ENCODE data around the gene SNX1.

Gene SNX1

DNA sequence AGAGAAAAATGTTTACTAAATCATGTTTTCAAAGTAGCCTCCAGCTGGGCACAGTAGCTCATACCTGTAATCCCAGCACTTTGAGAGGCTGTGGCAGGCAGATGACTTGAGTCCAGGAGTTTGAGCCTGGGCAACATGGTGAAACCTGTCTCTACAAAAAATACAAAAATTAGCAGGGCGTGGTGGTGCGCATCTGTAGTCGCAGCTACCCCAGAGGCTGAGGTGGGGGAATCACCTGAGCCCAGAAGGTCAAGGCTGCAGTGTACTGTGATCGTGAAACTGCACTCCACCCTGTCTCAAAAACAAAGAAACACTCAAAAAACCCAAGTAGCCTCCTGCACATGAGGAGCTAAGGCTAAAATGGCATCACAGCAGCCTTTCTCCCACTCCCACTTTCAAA, 68.7 kb downstream of the SNX1 start:
- ATAC-seq = no peak
- TF ChIP-seq, protein P1, sequence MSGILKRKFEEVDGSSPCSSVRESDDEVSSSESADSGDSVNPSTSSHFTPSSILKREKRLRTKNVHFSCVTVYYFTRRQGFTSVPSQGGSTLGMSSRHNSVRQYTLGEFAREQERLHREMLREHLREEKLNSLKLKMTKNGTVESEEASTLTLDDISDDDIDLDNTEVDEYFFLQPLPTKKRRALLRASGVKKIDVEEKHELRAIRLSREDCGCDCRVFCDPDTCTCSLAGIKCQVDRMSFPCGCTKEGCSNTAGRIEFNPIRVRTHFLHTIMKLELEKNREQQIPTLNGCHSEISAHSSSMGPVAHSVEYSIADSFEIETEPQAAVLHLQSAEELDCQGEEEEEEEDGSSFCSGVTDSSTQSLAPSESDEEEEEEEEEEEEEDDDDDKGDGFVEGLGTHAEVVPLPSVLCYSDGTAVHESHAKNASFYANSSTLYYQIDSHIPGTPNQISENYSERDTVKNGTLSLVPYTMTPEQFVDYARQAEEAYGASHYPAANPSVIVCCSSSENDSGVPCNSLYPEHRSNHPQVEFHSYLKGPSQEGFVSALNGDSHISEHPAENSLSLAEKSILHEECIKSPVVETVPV (CRISPR knock-in tag; IDR thresholded peaks at IDR 0.05) = no peak
- TF ChIP-seq, protein P2, sequence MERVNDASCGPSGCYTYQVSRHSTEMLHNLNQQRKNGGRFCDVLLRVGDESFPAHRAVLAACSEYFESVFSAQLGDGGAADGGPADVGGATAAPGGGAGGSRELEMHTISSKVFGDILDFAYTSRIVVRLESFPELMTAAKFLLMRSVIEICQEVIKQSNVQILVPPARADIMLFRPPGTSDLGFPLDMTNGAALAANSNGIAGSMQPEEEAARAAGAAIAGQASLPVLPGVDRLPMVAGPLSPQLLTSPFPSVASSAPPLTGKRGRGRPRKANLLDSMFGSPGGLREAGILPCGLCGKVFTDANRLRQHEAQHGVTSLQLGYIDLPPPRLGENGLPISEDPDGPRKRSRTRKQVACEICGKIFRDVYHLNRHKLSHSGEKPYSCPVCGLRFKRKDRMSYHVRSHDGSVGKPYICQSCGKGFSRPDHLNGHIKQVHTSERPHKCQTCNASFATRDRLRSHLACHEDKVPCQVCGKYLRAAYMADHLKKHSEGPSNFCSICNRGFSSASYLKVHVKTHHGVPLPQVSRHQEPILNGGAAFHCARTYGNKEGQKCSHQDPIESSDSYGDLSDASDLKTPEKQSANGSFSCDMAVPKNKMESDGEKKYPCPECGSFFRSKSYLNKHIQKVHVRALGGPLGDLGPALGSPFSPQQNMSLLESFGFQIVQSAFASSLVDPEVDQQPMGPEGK (CRISPR knock-in tag; IDR thresholded peaks at IDR 0.05; ENCODE audit: borderline replicate concordance) = no peak
- no peak for TF ChIP-seq TCF4 (CRISPR knock-in tag; IDR thresholded peaks at IDR 0.05; ENCODE audit: borderline replicate concordance)

DNA sequence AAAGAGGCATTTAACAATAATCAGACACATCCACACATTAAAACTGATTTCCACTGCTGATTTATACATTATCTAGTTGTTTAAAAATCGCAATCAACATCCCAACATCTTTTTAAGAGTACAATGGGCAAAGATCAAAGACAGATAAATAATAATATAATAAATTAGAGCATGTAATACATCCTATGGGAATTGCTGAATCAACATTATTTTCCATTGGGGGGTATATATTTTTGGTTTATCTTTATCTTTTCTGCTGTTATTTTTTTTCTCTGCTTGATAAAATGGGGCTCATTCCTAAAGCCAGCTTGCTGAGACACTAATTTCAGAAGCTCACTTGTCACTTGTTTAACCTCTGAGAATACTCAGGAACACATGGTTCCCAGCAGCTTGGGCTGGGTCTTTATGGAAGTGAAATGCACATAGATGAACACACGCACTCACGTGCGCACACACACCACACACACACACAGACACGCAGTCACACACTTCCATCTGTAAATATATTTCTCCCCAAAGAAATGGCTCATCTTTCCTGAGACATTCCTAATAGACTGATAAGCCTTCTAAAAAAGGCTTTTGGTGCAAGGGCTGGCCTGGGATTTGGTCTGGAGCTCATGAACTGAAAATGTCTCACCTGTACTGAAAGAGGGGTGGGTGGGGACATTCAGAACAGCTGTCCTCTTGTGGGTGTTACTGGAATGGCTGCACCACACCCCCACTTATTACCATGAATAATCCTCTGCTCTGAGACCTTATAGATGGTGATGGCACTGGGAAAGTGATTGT, 70.5 kb downstream of the SNX1 start:
- ATAC-seq = no peak
- TF ChIP-seq ZNF70 (CRISPR knock-in tag; IDR thresholded peaks at IDR 0.05) (no peak), TOX (CRISPR knock-in tag; IDR thresholded peaks at IDR 0.05; ENCODE audit: borderline replicate concordance) (no peak), ZFP3 (CRISPR knock-in tag; IDR thresholded peaks at IDR 0.05) (no peak), ZNF8 (CRISPR knock-in tag; IDR thresholded peaks at IDR 0.05) (no peak)

DNA sequence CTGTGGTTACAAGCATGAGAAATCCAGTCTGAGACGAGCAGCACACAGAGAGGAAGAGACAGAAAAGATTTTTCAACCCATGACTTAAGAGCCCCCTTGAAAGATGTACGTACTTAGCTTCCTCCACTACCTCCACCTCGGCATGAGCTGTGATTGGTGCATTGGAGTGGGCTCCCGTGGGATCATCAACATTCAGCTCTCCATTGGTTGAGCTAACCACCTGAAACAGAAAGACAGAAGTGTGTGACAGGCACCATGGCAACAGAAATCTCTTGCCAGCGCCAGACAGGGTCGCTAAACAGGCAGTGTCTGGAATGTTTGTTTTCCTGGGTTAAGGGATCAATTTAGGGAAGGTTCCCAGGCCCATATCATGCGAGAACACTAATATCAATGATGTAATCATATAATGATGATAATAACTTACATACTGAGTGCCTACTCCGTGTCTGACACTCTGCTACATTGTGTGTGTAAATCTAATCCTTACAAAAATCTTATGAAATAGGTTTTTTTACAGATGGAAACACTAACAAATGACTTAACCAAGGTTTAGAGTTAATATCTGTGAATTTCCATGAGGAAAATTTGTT, 84.5 kb downstream of the SNX1 start:
- no peak for ATAC-seq

DNA sequence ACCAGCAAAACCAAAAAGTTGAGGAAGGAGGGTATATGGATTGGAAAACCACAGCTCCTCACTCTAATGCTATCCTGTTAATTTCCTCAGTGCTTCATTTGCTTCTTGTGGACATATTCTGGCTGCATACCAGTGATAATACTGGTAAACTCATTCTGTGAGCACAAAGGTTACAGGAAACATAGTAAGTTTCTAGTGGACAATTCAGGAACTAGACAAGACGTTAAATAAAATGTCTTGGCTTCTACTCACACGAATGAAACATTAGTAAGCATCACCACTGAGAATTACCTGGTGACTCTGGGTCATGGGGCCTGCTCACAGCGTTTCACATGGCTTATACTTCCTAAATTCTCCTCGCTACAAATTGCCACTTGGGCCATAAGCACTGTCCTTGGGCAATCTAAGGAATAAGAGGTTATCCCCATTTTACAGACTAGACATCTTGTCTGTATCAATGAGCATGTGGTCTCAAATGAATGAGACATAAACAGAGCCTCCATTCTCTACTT, 87.1 kb downstream of the SNX1 start:
- no peak for TF ChIP-seq TOX (CRISPR knock-in tag; IDR thresholded peaks at IDR 0.05; ENCODE audit: borderline replicate concordance)
- TF ChIP-seq, protein P3, sequence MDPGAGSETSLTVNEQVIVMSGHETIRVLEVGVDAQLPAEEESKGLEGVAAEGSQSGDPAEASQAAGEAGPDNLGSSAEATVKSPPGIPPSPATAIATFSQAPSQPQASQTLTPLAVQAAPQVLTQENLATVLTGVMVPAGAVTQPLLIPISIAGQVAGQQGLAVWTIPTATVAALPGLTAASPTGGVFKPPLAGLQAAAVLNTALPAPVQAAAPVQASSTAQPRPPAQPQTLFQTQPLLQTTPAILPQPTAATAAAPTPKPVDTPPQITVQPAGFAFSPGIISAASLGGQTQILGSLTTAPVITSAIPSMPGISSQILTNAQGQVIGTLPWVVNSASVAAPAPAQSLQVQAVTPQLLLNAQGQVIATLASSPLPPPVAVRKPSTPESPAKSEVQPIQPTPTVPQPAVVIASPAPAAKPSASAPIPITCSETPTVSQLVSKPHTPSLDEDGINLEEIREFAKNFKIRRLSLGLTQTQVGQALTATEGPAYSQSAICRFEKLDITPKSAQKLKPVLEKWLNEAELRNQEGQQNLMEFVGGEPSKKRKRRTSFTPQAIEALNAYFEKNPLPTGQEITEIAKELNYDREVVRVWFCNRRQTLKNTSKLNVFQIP (CRISPR knock-in tag; IDR thresholded peaks at IDR 0.05; ENCODE audit: borderline replicate concordance, low read depth) = no peak
- no peak for ATAC-seq

More for the DNA sequence above, 84.5 kb downstream of the SNX1 start:
- TF ChIP-seq TOX (CRISPR knock-in tag; IDR thresholded peaks at IDR 0.05; ENCODE audit: borderline replicate concordance) (no peak), ZFP3 (CRISPR knock-in tag; IDR thresholded peaks at IDR 0.05) (no peak), RARB (CRISPR knock-in tag; IDR thresholded peaks at IDR 0.05) (no peak), TCF4 (CRISPR knock-in tag; IDR thresholded peaks at IDR 0.05; ENCODE audit: borderline replicate concordance) (no peak)
- TF ChIP-seq, protein P3 (CRISPR knock-in tag; IDR thresholded peaks at IDR 0.05; ENCODE audit: borderline replicate concordance, low read depth) = no peak

DNA sequence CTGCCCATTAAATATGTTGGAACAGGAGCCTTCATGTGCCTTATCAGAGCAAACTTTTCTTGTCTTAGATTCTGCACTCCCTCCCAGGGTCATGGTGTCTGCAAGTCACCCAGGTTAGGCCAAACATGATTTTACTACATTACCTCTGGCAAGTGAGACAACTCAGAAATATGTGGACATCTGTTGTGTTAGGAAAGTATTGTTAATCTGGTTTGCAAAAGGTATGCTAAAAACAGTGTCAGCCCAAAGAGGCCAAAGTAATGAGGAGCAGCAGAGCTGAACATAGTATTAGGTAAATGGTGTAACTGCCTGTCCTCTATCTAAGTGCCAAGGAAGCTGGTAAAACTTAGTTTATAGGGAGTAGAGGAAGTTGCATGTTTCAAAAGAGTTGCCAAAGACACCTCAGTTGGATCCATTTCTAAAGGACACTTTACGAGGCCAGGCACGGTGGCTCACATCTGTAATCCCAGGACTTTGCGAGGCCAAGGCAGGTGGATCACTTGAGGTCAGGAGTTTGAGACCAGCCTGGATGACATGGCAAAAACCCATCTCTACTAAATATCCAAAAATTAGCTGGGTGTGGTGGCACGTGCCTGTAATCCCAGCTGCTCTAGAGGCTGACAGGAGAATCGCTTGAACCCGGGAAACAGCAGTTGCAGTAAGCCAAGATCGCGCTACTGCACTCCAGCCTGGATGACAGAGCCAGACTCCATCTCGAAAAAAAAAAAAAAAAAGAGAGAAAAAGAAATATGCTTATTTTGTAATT, 89.5 kb downstream of the SNX1 start:
- no peak for ATAC-seq
- TF ChIP-seq, protein P1 (CRISPR knock-in tag; IDR thresholded peaks at IDR 0.05) = no peak
- TF ChIP-seq, protein P2 (CRISPR knock-in tag; IDR thresholded peaks at IDR 0.05; ENCODE audit: borderline replicate concordance) = no peak
- TF ChIP-seq SNAI2 (CRISPR knock-in tag; IDR thresholded peaks at IDR 0.05) = no peak
- TF ChIP-seq CSDC2 (CRISPR knock-in tag; IDR thresholded peaks at IDR 0.05) = no peak

Data from SK-N-SH treated with all-trans-retinoic acid at 6 μM for 48 hours (cell line).